ENCODE data around the gene GALNS. TPM values are rescaled to one million over a fixed set of nuclear protein-coding genes. Genes with fewer than 3 reads are reported as not detected.

GALNS gene
- total and polyA plus RNA-seq, 2 of the 13 experiments (the other 11 are each of a cell fraction or from before 2014, with no cell fraction given): 9.2 to 9.8 TPM

DNA sequence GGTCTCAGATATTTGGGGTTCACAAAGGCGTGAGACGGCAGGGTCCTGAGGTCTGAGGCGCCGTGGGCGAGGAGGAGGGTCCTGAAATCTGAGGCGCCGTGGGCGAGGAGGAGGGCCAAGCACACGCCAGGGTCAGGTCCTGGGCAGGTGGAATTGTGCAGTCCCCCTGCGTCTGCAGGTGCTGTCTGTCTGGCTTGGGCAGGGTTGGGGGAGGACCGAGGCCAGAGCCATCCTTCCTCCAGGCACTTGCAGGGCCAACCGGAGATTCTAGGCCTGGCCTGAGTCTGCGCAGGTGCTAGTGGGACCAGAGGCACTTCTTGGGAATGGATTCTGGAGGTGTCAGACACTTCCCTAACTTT lies 42.6 kb downstream of the GALNS start (continued):
- TF ChIP-seq RAD51 (IDR thresholded peaks at IDR 0.05; ENCODE audit: borderline replicate concordance): no peak
- TF ChIP-seq ZNF776 (CRISPR knock-in tag; IDR thresholded peaks at IDR 0.05): no peak
- TF ChIP-seq ZNF75D (CRISPR knock-in tag; IDR thresholded peaks at IDR 0.05; ENCODE audit: borderline replicate concordance): no peak
- peak; percentile 68; the same call in 1 of the 2 replicates for TF ChIP-seq KDM2A (CRISPR knock-in tag; IDR thresholded peaks at IDR 0.05; ENCODE audit: borderline replicate concordance, low read depth)

DNA sequence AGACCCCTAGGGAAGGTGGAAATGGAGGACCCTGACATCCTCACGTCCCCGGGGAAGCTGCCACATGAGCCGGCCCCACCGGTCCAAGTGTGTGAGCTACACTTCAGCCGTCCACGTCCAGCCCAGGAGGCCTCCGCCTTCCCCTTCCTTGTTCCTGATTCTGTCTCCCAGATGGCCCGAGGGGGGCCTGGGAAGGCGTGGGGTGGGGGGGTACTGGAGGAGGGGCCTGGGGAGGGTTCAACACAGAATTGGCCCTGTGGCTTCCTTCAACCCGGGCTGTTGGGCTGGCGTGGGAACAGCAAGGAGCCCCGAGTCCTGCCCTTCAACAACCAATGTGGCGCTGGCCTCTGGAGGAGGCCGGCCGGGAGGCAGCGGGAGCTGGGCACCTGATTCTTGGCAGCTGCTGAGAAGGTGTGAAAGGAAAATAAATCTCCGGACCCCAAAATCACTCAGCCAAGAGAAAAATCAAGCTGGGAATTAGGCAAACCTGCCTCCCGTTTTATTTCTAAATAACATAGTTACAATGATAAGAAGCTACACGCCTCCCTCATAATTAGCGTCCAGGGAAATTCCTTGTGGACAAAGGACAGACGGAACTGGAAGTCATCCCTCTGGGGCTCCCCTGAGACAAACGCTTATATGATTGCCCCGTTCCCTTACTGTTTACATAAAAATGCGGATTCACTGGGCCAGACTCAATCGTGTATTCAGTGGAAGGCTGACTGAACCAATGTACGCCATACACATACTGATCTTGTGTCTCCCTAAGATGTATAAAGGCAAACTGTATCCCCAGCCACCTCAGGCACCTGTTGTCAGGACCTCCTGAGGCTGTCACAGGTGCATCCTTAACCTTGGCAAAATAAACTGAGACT lies 43.2 kb downstream of the GALNS start:
- Histone ChIP-seq H3K9me3 (ENCODE audit: low read length) (no peaks in the 10 kb centered on the region), H3K4me3 (replicated peaks in 1 of 3; ENCODE audit: insufficient read depth in 1 of 3, low read depth in 2 of 3, low read length in 3 of 3) (peak overlapping the region in 1 of 3 experiments; percentile 90; a peak in 1 of 6 replicates), H3K4me1 (ENCODE audit: insufficient read depth, low read length) (peaks cover 44% of the 10 kb centered on the region), H3K27ac (ENCODE audit: extremely low read length, insufficient read depth, low read length) (no peak overlapping the region), H3K36me3 (replicated peaks in 1 of 2; ENCODE audit: control insufficient read depth in 1 of 2, insufficient read depth in 2 of 2, low read length in 2 of 2) (peaks cover 4 to 14% of the 10 kb centered on the region in 2 experiments; a peak in 3 of 5 replicates), H3K4me2 (ENCODE audit: low read depth, low read length) (no peak overlapping the region), H2AFZ (ENCODE audit: low read length) (no peak overlapping the region), H3K27me3 (ENCODE audit: control insufficient read depth in 1 of 2, insufficient read depth in 2 of 2, low read length in 2 of 2) (peaks cover 0 to 5% of the 10 kb centered on the region in 2 experiments; a peak in 1 of 5 replicates), H4K20me1 (ENCODE audit: insufficient read depth, low read length) (peaks cover 14% of the 10 kb centered on the region; the same call in 1 of the 2 replicates), H3K9ac (ENCODE audit: insufficient read depth, low read depth, low read length) (no peak overlapping the region), H3K79me2 (ENCODE audit: insufficient read depth, low read length) (peaks cover 21% of the 10 kb centered on the region)
- ATAC-seq: no peak
- DNase-seq (ENCODE audit: low spot score): no peak
- TF ChIP-seq POLR2G (IDR thresholded peaks at IDR 0.05; ENCODE audit: low read depth, low read length) (peak; percentile 34; the same call in 1 of the 2 replicates), TBX2 (CRISPR knock-in tag; IDR thresholded peaks at IDR 0.05; ENCODE audit: borderline replicate concordance) (0 out of 2 replicates have a peak, but pooled peaks have one; percentile 16), ZZZ3 (CRISPR knock-in tag; IDR thresholded peaks at IDR 0.05; ENCODE audit: borderline replicate concordance) (no peak), ZBTB3 (CRISPR knock-in tag; IDR thresholded peaks at IDR 0.05; ENCODE audit: borderline replicate concordance, low read depth) (no peak), RELA (CRISPR knock-in tag; IDR thresholded peaks at IDR 0.05) (no peak), ZC3H13 (CRISPR knock-in tag; IDR thresholded peaks at IDR 0.05) (0 out of 2 replicates have a peak, but pooled peaks have one; percentile 33), ZNF101 (CRISPR knock-in tag; IDR thresholded peaks at IDR 0.05; ENCODE audit: borderline replicate concordance, low read depth) (no peak)
- ChIA-PET POLR2A (interaction anchor here (1.6 to 4.9 kb wide), 5 partner anchors 30 to 404 kb away, joined by 4 to 36 read pairs (median 12); partner anchors contain the start of genes GALNS, TRAPPC2L and ZNF778), CTCF (ENCODE audit: low intra/inter-chr PET ratio, low total read pairs) (no interaction called here)
- intact Hi-C loops (cut with micrococcal nuclease; ENCODE audit: unreplicated experiment) (loop anchor here (5.0 kb wide), 1 partner anchor 56 kb away; no protein-coding TSS in a partner anchor), in situ Hi-C loops (cut with HindIII; ENCODE audit: extremely low pct_ligation_motif_present, low pct_unique_long_range_greater_than_20kb) (loop anchor here (5.0 kb wide), 1 partner anchor 44 kb away; the partner anchor contains the start of genes GALNS and TRAPPC2L)
- WGBS (ENCODE audit: low lambda C conversion rate): 56% methylated on average over 18 of the region's 26 CpGs
- no TSS peak for BruUV-seq (replicated peaks)
- no peak for FAIRE-seq
